NB4 (cell line): ENCODE results near the gene EID3.

Experiments
- CTCF ChIP-seq: IDR thresholded peaks from one replicate; pipeline ENCODE4 v1.5.1; 2012; ENCODE audit warnings: low read depth, low read length
- POLR2A ChIP-seq: IDR thresholded peaks from 2 replicates; pipeline ENCODE4 v1.6.1; 2011; ENCODE audit warnings: mild to moderate bottlenecking; ENCODE audit not compliant: insufficient read length; ENCODE audit errors: extremely low read depth

GRCh38 chr12:104319028-104319427 lies 15.5 kb downstream of the EID3 start:
- TF ChIP-seq CTCF, result no peak
- no peak for TF ChIP-seq POLR2A
